ENCODE results near the gene YPEL2.
"Not testable (repeated sequence)": the region's sequence is repeated elsewhere in the genome, so short reads cannot be mapped to it uniquely, and the experiment has no call there.

YPEL2 gene

DNA sequence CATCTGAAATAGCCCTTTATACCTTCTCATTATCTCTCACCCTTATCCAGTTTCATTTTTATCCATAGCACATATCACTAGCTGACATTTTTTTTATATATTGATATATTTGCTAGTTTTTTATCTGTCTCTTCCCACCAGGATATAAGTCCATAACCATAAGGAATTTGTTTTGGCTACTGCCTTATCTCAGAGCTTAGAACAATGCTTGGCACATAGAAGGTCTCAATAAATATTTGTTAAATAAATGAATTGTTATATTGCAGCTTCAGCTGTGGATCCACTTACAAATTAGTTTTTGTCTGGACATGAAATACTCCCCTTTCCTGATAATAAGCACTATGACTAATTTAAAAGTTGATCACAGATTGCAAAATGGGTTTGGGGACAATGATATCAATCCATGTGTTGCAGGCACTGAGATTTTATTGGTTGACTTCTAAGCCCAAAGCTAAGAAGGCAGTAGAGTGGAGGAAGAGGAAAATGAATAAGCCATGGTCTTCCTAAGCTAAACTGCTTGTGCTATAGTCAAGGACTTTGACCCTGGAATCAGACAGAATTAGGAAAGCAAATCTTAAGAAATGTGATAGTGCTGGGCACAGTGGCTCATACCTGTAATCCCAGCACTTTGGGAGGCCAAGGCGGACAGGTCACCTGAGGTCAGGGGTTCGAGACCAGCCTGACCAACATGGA lies 31.9 kb upstream of the YPEL2 start:
- Histone ChIP-seq H3K4me3 (no peak overlapping the region), H3K4me2 (no peak overlapping the region), H3K36me3 (no peaks in the 10 kb centered on the region), H3K9ac (no peak overlapping the region), H3K4me1 (peaks cover 10% of the 10 kb centered on the region), H4K20me1 (no peaks in the 10 kb centered on the region), H3K27me3 (no peaks in the 10 kb centered on the region), H3K9me3 (peaks cover 4% of the 10 kb centered on the region; the same call in 1 of the 2 replicates), H3K27ac (no peak overlapping the region)
- no peak for TF ChIP-seq Cebpa-rat (IDR thresholded peaks at IDR 0.05)

DNA sequence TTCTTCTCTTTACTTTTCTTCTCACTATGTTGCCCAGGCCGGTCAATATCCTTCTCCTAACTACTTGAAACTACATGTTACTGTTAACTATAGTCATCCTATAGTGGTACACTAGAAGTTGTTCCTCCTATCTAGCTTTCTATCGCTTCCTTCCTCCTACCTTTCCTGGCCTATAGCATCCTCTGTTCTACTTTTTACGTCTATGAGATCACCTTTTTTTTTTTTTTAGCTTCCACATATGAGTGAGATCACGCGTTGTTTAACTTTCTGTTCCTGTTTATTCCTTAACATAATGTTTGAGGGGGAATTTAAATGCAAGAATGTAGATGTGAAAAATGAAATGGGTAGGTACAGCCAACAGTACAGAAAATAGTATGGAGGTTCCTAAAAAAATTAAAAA lies 30.5 kb upstream of the YPEL2 start:
- H3K4me1 ChIP-seq = no peaks in the 10 kb centered on the region
- H4K20me1 ChIP-seq = no peaks in the 10 kb centered on the region
- H3K9me3 ChIP-seq = peaks cover 4% of the 10 kb centered on the region; the same call in 1 of the 2 replicates
- no peak overlapping the region for H3K4me2 ChIP-seq
- H3K27me3 ChIP-seq = no peaks in the 10 kb centered on the region
- H3K27ac ChIP-seq = no peak overlapping the region
- no peak overlapping the region for H3K9ac ChIP-seq
- no peaks in the 10 kb centered on the region for H3K36me3 ChIP-seq
- TF ChIP-seq Cebpa-rat (IDR thresholded peaks at IDR 0.05) = no peak
- no peak overlapping the region for H3K4me3 ChIP-seq

DNA sequence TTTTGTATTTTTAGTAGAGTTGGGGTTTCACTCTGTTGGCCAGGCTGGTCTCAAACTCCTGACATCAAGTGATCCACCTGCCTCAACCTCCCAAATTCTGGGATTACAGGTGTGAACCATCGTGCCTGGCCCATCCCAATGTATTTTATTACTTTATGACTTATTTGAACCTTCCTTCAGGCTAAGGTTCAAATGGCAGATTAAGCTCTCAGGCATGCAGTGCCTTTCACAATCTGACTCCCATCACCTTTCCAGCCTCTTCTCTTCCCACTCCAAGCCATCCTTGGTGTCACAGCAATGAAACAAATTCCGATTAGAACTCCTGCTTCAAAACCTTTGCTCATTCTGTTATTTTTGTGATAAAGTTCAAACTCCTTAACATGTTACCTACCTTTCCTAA lies 26.6 kb upstream of the YPEL2 start:
- Histone ChIP-seq H3K27ac (no peak overlapping the region), H3K4me1 (no peaks in the 10 kb centered on the region), H3K36me3 (no peaks in the 10 kb centered on the region)

DNA sequence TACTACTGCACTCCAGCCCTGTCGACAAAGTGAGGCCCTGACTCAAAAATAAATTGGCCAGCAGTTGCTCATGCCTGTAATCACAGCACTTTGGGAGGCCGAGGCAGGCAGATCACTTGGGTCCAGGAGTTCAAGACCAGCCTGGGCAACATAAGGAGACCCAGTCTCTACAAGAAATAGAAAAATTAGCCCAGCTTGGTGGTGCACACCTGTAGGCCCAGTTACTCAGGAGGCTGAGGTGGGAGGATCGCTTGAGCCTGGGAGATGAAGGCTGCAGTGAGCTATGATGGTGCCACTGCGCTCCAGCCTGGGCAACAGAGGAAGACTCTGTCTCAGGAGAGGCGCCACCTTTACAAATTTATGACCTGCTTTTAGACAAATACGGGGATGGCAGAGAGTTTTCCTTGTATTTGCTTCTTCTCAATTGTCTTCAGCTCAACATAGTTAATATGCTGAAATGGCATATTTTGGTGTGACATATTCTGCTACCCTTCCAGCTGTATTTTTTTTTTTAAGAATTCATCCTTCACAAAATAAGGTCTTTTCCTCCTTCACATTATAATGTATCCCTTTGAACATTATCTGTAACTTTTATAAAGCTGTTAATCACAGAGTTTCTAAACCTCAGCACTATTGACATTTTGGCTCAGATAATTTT lies 21.1 kb upstream of the YPEL2 start:
- Histone ChIP-seq H3K36me3 (no peaks in the 10 kb centered on the region), H3K27ac (no peak overlapping the region), H3K4me3 (no peak overlapping the region), H3K4me1 (no peaks in the 10 kb centered on the region), H3K4me2 (no peak overlapping the region), H4K20me1 (no peaks in the 10 kb centered on the region), H3K9ac (no peak overlapping the region), H3K9me3 (no peaks in the 10 kb centered on the region), H3K27me3 (no peaks in the 10 kb centered on the region)
- TF ChIP-seq Cebpa-rat (IDR thresholded peaks at IDR 0.05) = no peak

More for the DNA sequence above, 26.6 kb upstream of the YPEL2 start:
- H3K27me3 ChIP-seq = no peaks in the 10 kb centered on the region
- TF ChIP-seq Cebpa-rat (IDR thresholded peaks at IDR 0.05) = no peak
- H3K4me2 ChIP-seq = no peak overlapping the region
- peaks cover 4% of the 10 kb centered on the region; the same call in 1 of the 2 replicates for H3K9me3 ChIP-seq
- no peaks in the 10 kb centered on the region for H4K20me1 ChIP-seq
- no peak overlapping the region for H3K4me3 ChIP-seq
- H3K9ac ChIP-seq = no peak overlapping the region

DNA sequence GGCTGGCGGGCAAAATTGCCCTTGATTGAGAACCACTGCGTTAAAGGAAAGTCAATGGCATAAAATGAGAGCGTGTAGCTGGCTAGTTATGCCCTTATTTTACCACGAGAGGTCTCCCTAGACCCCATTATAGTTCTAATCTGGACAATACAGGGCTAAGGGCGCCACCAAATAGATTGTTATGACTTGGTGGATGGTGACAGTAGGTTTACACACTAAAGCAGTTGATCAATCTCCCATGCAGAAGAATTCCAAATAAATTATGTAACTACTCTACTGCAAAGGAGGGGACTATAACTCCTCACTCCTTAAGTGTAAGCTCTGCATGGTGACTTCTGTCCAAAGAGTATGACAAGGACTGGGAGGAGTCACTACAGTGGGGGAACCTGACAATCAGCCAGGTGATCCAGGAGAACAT lies 20.4 kb upstream of the YPEL2 start:
- Histone ChIP-seq H3K27ac (no peak overlapping the region), H3K4me1 (no peaks in the 10 kb centered on the region), H3K4me2 (no peak overlapping the region), H3K36me3 (no peaks in the 10 kb centered on the region), H3K27me3 (no peaks in the 10 kb centered on the region), H3K4me3 (no peak overlapping the region), H3K9me3 (no peaks in the 10 kb centered on the region), H4K20me1 (no peaks in the 10 kb centered on the region), H3K9ac (no peak overlapping the region)
- TF ChIP-seq Cebpa-rat (IDR thresholded peaks at IDR 0.05) = no peak

DNA sequence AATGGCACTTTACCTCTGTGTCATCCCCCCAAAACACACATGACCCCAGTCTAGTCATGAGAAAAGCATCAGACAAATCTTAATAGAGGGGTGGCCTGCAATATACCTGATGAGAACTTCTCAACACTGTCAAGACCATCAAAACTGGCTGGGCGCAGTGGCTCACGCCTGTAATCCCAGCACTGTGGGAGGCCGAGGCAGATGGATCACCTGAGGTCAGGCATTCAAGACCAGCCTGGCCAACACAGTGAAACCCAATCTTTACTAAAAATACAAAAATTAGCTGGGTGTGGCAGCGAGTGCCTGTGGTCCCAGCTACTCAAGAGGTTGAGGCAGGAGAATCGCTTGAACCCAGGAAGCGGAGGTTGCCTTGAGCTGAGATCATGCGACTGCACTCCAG lies 19.9 kb upstream of the YPEL2 start:
- not testable (repeated sequence) for H3K4me1 ChIP-seq, H3K4me2 ChIP-seq, H3K36me3 ChIP-seq, H3K9me3 ChIP-seq, H4K20me1 ChIP-seq, H3K27ac ChIP-seq, H3K9ac ChIP-seq, H3K27me3 ChIP-seq, H3K4me3 ChIP-seq

DNA sequence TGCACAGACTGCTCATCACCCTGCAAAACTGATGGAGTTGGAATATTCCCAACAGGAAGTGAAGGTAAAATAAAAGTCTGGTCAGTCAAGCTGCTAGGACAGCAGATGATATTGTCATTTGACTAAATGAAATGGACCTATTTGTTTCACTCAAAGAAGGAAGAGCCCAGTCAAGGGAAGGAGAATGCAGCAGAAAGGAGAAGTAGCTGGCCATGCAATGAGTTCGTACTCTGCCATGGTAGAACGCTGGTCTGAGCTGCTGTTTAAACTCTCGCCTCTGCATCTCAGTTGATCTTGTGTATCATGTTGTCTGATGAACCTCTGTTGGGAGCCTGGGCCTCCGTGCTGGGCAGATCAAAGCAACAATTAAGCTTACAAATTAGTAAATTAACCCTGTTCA lies 15.6 kb upstream of the YPEL2 start:
- Histone ChIP-seq H3K9me3 (no peaks in the 10 kb centered on the region), H4K20me1 (no peaks in the 10 kb centered on the region), H3K4me1 (no peaks in the 10 kb centered on the region), H3K36me3 (no peaks in the 10 kb centered on the region), H3K4me2 (no peak overlapping the region), H3K27ac (no peak overlapping the region), H3K9ac (no peak overlapping the region), H3K27me3 (no peaks in the 10 kb centered on the region), H3K4me3 (no peak overlapping the region)
- TF ChIP-seq Cebpa-rat (IDR thresholded peaks at IDR 0.05) = no peak

DNA sequence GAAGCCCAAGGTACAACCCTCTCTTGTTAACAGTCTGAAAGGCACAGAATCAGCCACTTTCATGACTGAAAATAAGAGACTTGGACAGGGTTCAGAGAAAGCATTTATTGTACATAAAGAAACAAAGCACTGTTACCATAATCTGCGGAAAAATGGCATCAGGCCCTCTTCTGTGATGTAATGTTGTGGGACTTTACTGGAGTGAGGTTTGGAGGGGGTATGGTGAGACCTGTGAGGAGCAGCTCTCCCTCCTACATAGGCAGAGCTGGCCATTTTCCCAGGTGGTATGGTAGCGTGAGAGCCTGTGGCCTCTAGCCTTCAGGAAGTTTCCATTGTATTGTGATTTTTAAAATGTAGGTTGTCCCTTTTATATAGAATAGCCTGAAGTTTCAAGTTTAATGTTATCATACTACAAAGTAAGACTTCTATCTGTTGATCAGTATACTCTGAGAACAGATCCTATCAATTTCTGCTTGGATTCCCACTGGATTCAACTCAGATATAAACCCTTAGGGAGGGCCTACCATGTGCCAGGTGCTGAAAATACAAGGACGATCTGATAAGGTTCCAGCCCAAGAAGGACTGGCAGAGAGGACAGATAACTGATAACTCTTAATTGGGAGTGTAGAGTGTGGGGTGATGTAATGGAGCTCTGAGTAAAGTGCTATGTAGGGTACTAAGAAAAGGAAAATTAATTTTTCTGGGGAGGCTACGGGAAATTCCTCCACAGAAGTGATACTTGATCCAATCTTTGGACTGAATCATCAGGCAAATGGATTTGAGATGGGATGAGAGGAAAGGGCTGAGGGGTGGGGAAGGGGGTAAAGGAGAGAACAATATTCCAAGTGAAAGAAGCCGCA lies 4.1 kb upstream of the YPEL2 start:
- TF ChIP-seq Cebpa-rat (IDR thresholded peaks at IDR 0.05) = no peak
- no peaks in the 10 kb centered on the region for H3K9me3 ChIP-seq
- no peaks in the 10 kb centered on the region for H3K36me3 ChIP-seq
- H3K4me1 ChIP-seq = peaks cover 17% of the 10 kb centered on the region
- no peak overlapping the region for H3K4me3 ChIP-seq
- H3K4me2 ChIP-seq = no peak overlapping the region
- H3K27me3 ChIP-seq = no peaks in the 10 kb centered on the region; the same call in 1 of the 2 replicates
- H4K20me1 ChIP-seq = 0 out of 2 replicates have a peak, but pooled peaks cover 4% of the 10 kb centered on the region
- H3K9ac ChIP-seq = no peak overlapping the region
- H3K27ac ChIP-seq = no peak overlapping the region

DNA sequence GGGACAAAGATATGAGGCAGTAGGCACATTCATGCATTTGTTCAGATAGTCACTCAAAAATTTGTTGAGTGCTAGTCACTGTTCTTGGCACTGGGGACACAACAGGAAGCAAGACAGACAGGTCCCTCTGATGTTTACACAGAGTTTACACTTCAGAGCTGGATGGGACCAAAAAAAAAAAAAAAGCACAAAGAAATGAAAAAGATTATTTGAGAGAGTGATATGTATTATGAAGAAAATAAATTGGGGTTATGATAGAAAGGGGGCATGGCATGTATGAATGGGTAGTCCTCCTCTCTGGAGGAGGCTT lies 3.5 kb upstream of the YPEL2 start:
- H3K9me3 ChIP-seq = no peaks in the 10 kb centered on the region
- peaks cover 5% of the 10 kb centered on the region; the same call in 1 of the 2 replicates for H3K27me3 ChIP-seq
- TF ChIP-seq Cebpa-rat (IDR thresholded peaks at IDR 0.05) = no peak
- H3K4me2 ChIP-seq = no peak overlapping the region
- no peaks in the 10 kb centered on the region for H3K36me3 ChIP-seq
- H3K4me3 ChIP-seq = no peak overlapping the region
- H4K20me1 ChIP-seq = peaks cover 10% of the 10 kb centered on the region
- H3K4me1 ChIP-seq = peaks cover 23% of the 10 kb centered on the region
- H3K27ac ChIP-seq = no peak overlapping the region
- H3K9ac ChIP-seq = no peak overlapping the region

DNA sequence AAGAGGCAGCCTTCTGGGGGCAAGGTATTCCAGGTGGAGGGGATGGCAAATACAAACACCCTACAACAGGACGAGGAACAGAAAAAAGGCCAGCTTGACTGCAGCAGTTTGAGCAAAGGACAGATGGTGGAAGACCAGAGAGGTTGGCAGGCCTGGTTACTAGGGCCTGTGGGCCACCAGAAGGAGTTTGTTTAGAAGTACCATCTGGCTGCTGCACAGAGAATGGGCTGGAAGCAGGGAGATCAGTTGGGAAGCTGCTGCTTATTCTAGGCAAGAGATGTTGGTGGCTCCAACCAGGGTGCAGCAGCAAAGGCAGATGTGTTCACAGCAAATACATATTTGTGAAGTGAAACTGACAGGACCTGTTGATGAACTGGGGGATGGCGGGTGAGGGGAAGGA lies 2.9 kb upstream of the YPEL2 start:
- H3K9me3 ChIP-seq = no peaks in the 10 kb centered on the region
- H3K27ac ChIP-seq = no peak overlapping the region
- peaks cover 17% of the 10 kb centered on the region for H4K20me1 ChIP-seq
- no peaks in the 10 kb centered on the region for H3K36me3 ChIP-seq
- H3K9ac ChIP-seq = no peak overlapping the region; the same call in 1 of the 2 replicates
- peaks cover 29% of the 10 kb centered on the region for H3K4me1 ChIP-seq
- no peak overlapping the region for H3K4me2 ChIP-seq
- peaks cover 12% of the 10 kb centered on the region; the same call in 1 of the 2 replicates for H3K27me3 ChIP-seq
- no peak for TF ChIP-seq Cebpa-rat (IDR thresholded peaks at IDR 0.05)
- no peak overlapping the region for H3K4me3 ChIP-seq

Measured in BLaER1 (cell line).